CD14-positive monocyte (primary cell): ENCODE data around the gene C11orf42. TPM values are rescaled to one million over a fixed set of nuclear protein-coding genes. Genes with fewer than 3 reads are reported as not detected.
A peak's percentile ranks its signal among the peaks of the same experiment; 100 is the strongest.

Experiments used
- DNase-seq, 3 donors: peaks; one replicate each; pipeline ENCODE4 v3.0.0-alpha.2; 2011 to 2022
- H2AFZ ChIP-seq: 2 replicates; pipeline ENCODE4 v1.6.0; 2012; ENCODE audit warnings: mild to moderate bottlenecking, low read depth, low read length, inconsistent platforms; ENCODE audit not compliant: insufficient read depth, poor library complexity, severe bottlenecking
- H3K27ac ChIP-seq, 2 donors: 1 replicate in 1 of 2; 2 replicates in 1 of 2; pipeline ENCODE4 v1.5.1; 2012 to 2013; ENCODE audit warnings: low read length in 2 of 2, control low read depth in 1 of 2, inconsistent platforms in 1 of 2, low read depth in 1 of 2, mild to moderate bottlenecking in 1 of 2
- H3K27me3 ChIP-seq, 2 donors: one replicate each; pipeline versions ENCODE4 v1.6.0 to v1.6.1; 2011 to 2013; ENCODE audit warnings: low read length in 2 of 2; ENCODE audit not compliant: control insufficient read depth in 2 of 2, insufficient read depth in 2 of 2
- H3K36me3 ChIP-seq, 2 donors: replicated peaks in 1 of 2; 1 replicate in 1 of 2; 2 replicates in 1 of 2; pipeline versions ENCODE4 v1.5.1 to v1.6.1; 2012 to 2013; ENCODE audit warnings: low read length in 2 of 2, control low read depth in 1 of 2, inconsistent platforms in 1 of 2, mild to moderate bottlenecking in 1 of 2; ENCODE audit not compliant: insufficient read depth in 2 of 2, control insufficient read depth in 1 of 2
- H3K4me1 ChIP-seq, 2 donors: 1 replicate in 1 of 2; 2 replicates in 1 of 2; pipeline versions ENCODE4 v1.5.1 to v1.6.1; 2012 to 2013; ENCODE audit warnings: low read length in 2 of 2, control low read depth in 1 of 2, inconsistent platforms in 1 of 2, mild to moderate bottlenecking in 1 of 2, moderate library complexity in 1 of 2; ENCODE audit not compliant: insufficient read depth in 2 of 2, control insufficient read depth in 1 of 2
- H3K4me2 ChIP-seq: replicated peaks from 2 replicates; pipeline ENCODE3; 2012; ENCODE audit warnings: low read length, moderate library complexity, mild to moderate bottlenecking; ENCODE audit not compliant: poor library complexity, severe bottlenecking; ENCODE audit errors: extremely low read depth
- H3K4me3 ChIP-seq, 3 experiments: fragments of 200-600 bp in 1 of 3; sonication (generic) in 1 of 3; replicated peaks in 1 of 3; 1 replicate in 2 of 3; 2 replicates in 1 of 3; pipeline ENCODE4 v1.5.1; 2011 to 2013; ENCODE audit warnings: low read length in 3 of 3, mild to moderate bottlenecking in 3 of 3, control low read depth in 2 of 3, low read depth in 2 of 3, inconsistent platforms in 1 of 3, moderate library complexity in 1 of 3
- H3K79me2 ChIP-seq: 2 replicates; pipeline ENCODE4 v1.6.0; 2012; ENCODE audit warnings: mild to moderate bottlenecking, control low read depth, inconsistent platforms, low read length, moderate library complexity; ENCODE audit not compliant: insufficient read depth
- H3K9ac ChIP-seq: 2 replicates; pipeline ENCODE4 v1.6.0; 2017; ENCODE audit warnings: low read length, mild to moderate bottlenecking; ENCODE audit not compliant: insufficient read depth, poor library complexity, severe bottlenecking
- H3K9me3 ChIP-seq, 2 donors: replicated peaks in 1 of 2; 1 replicate in 1 of 2; 2 replicates in 1 of 2; pipeline versions ENCODE4 v1.5.1 to v1.6.1; 2012 to 2013; ENCODE audit warnings: low read length in 2 of 2, control low read depth in 1 of 2; ENCODE audit not compliant: control insufficient read depth in 1 of 2, insufficient read depth in 1 of 2
- H4K20me1 ChIP-seq: 2 replicates; pipeline ENCODE4 v1.6.0; 2012; ENCODE audit warnings: mild to moderate bottlenecking, low read length, control low read depth, moderate library complexity; ENCODE audit not compliant: insufficient read depth
- H3K27ac Mint-ChIP-seq, 7 donors: one replicate each; pipeline ENCODE4 v1.8.0; 2020; ENCODE audit warnings: mild to moderate bottlenecking in 7 of 7, mixed read lengths in 7 of 7, moderate library complexity in 6 of 7, inconsistent platforms in 2 of 7
- H3K27me3 Mint-ChIP-seq, 3 donors: one replicate each; pipeline ENCODE4 v1.8.0; 2021 to 2022; ENCODE audit warnings: low read depth in 3 of 3, mild to moderate bottlenecking in 3 of 3, mixed read lengths in 3 of 3, moderate library complexity in 3 of 3, inconsistent platforms in 1 of 3
- H3K36me3 Mint-ChIP-seq, 2 donors: one replicate each; pipeline ENCODE4 v1.8.0; 2020; ENCODE audit warnings: mixed read lengths in 2 of 2, inconsistent platforms in 1 of 2, mild to moderate bottlenecking in 1 of 2
- H3K4me1 Mint-ChIP-seq: one replicate; pipeline ENCODE4 v1.8.0; 2020; ENCODE audit warnings: mild to moderate bottlenecking, mixed read lengths
- H3K4me3 Mint-ChIP-seq, 2 donors: one replicate each; pipeline ENCODE4 v1.8.0; 2020; ENCODE audit warnings: mild to moderate bottlenecking in 2 of 2, mixed read lengths in 2 of 2, moderate library complexity in 1 of 2
- H3K9me3 Mint-ChIP-seq, 7 donors: one replicate each; pipeline ENCODE4 v1.8.0; 2020 to 2022; ENCODE audit warnings: mixed read lengths in 7 of 7, mild to moderate bottlenecking in 6 of 7, moderate library complexity in 6 of 7, inconsistent platforms in 2 of 7
- CTCF ChIP-seq: fragments of 200-600 bp; IDR thresholded peaks from one replicate; pipeline ENCODE4 v1.8.0; 2022; ENCODE audit warnings: antibody characterized with exemption, mild to moderate bottlenecking
- WGBS: methylation state at CpG from one replicate; pipeline ENCODE4 v1.1.5; 2013; ENCODE audit warnings: missing lambda C conversion rate; ENCODE audit not compliant: insufficient coverage; 5-methylcytosine and 5-hydroxymethylcytosine counted together
- intact Hi-C, 2 donors: fragments of 100-400 bp; cut with micrococcal nuclease; formaldehyde crosslinking; loops; one replicate each; pipeline versions ENCODE4 v1.15.0 to v1.15.1; 2023
- polyA plus RNA-seq, 3 donors: library from polyadenylated mRNA; depleted of rRNA in 1 of 3; unstranded in 2 of 3; stranded (reverse) in 1 of 3; fragments of 300-500 nt in 2 of 3; fragments of >200 nt in 1 of 3; fragmentation: Illumina TruSeq in 2 of 3; gene quantifications; 1 replicate in 2 of 3; 2 replicates in 1 of 3; pipeline ENCODE4 v1.2.3, GENCODE V29; 2012 to 2021

The C11orf42 gene
- polyA plus RNA-seq, 3 donors = not detected

GRCh38 chr11:6229911-6230310 lies 24.6 kb downstream of the C11orf42 start:
- peak in 2 of 3 donors; percentile 46 to 49 for DNase-seq
- Mint-ChIP-seq H3K27me3 (peaks cover 0 to 1% (median 0%) of the 10 kb centered on the region in 3 donors), H3K36me3 (peaks cover 23 to 38% of the 10 kb centered on the region in 2 donors), H3K4me3 (peak overlapping the region in 1 of 2 donors; percentile 46), H3K27ac (peak overlapping the region; percentile 21 to 90 (median 76)), H3K9me3 (no peaks in the 10 kb centered on the region), H3K4me1 (peaks cover 78% of the 10 kb centered on the region)
- intact Hi-C loops = loop anchor here (5.0 to 10.0 kb wide), 3 partner anchors 382 to 455 kb away; partner anchors contain the start of genes TAF10 (in 2 of the 2), MRPL17 (in 1 of the 2) and TPP1 (in 1 of the 2)
- Histone ChIP-seq H3K9ac (no peak overlapping the region), H4K20me1 (no peaks in the 10 kb centered on the region), H3K4me2 (peak overlapping the region; percentile 17), H3K36me3 (peaks cover 0 to 16% of the 10 kb centered on the region in 2 donors), H3K4me1 (peaks cover 60 to 87% of the 10 kb centered on the region in 2 donors), H3K27me3 (no peaks in the 10 kb centered on the region), H3K4me3 (peak overlapping the region in 1 of 3 experiments; percentile 34), H2AFZ (no peak overlapping the region), H3K27ac (peak overlapping the region in 1 of 2 donors; percentile 42), H3K79me2 (peaks cover 96% of the 10 kb centered on the region), H3K9me3 (no peaks in the 10 kb centered on the region)
- TF ChIP-seq CTCF = no peak
- WGBS = 0% methylated on average over 1 of the region's 2 CpGs

GRCh38 chr11:6232899-6233298 lies 27.5 kb downstream of the C11orf42 start:
- DNase-seq = peak in 2 of 3 donors; percentile 17 to 27
- no peak for TF ChIP-seq CTCF

More at GRCh38 chr11:6232899-6233298, 27.5 kb downstream of the C11orf42 start:
- Histone ChIP-seq H3K4me2 (peak overlapping the region; percentile 82), H3K9me3 (no peaks in the 10 kb centered on the region), H3K4me3 (peak overlapping the region in 1 of 3 experiments; percentile 81), H3K36me3 (peaks cover 0 to 16% of the 10 kb centered on the region in 2 donors), H3K9ac (no peak overlapping the region), H3K27ac (peak overlapping the region in 1 of 2 donors; percentile 97), H4K20me1 (no peaks in the 10 kb centered on the region), H3K79me2 (peaks cover 66% of the 10 kb centered on the region), H3K4me1 (peaks cover 47 to 76% of the 10 kb centered on the region in 2 donors), H2AFZ (no peak overlapping the region), H3K27me3 (no peaks in the 10 kb centered on the region)
- intact Hi-C loops = loop anchor here (5.0 to 10.0 kb wide), 3 partner anchors 379 to 452 kb away; partner anchors contain the start of genes TAF10 (in 2 of the 2), MRPL17 (in 1 of the 2) and TPP1 (in 1 of the 2)
- Mint-ChIP-seq H3K27ac (peak overlapping the region in 5 of 7 donors; percentile 3 to 99 (median 65)), H3K4me1 (peaks cover 52% of the 10 kb centered on the region), H3K9me3 (no peaks in the 10 kb centered on the region), H3K27me3 (peaks cover 0 to 1% (median 0%) of the 10 kb centered on the region in 3 donors), H3K36me3 (peaks cover 13 to 26% of the 10 kb centered on the region in 2 donors), H3K4me3 (peak overlapping the region in 1 of 2 donors; percentile 60)
